Fibroblast of lung (primary cell): Measurements from ENCODE around the gene PGR. TPM values are rescaled to one million over a fixed set of nuclear protein-coding genes. Genes with fewer than 3 reads are reported as not detected.

Experiments used
- DNase-seq, 2 donors: peaks; one replicate each; pipeline versions ENCODE4 v3.0.0 to v3.0.0-alpha.2; 2010; ENCODE audit warnings: low read depth in 2 of 2
- H2AFZ ChIP-seq: 2 replicates; pipeline ENCODE4 v1.5.1; 2012; ENCODE audit warnings: low read length, control low read depth, inconsistent platforms
- H3K27ac ChIP-seq: 2 replicates; pipeline ENCODE4 v1.5.1; 2011; ENCODE audit warnings: low read length, control low read depth; ENCODE audit not compliant: insufficient read depth
- H3K27me3 ChIP-seq: 2 replicates; pipeline ENCODE4 v1.5.1; 2011; ENCODE audit warnings: mild to moderate bottlenecking, low read length; ENCODE audit not compliant: control insufficient read depth, insufficient read depth
- H3K36me3 ChIP-seq: 2 replicates; pipeline ENCODE4 v1.5.1; 2011; ENCODE audit warnings: low read length; ENCODE audit not compliant: control insufficient read depth, insufficient read depth
- H3K4me1 ChIP-seq: 2 replicates; pipeline ENCODE4 v1.5.1; 2011; ENCODE audit warnings: low read length; ENCODE audit not compliant: control insufficient read depth, insufficient read depth; ENCODE audit errors: extremely low read depth
- H3K4me2 ChIP-seq: 2 replicates; pipeline ENCODE4 v1.5.1; 2011; ENCODE audit warnings: low read length, control low read depth; ENCODE audit not compliant: insufficient read depth; ENCODE audit errors: extremely low read depth
- H3K4me3 ChIP-seq, 4 experiments: fragments of 200-600 bp in 1 of 4; sonication (generic) in 1 of 4; replicated peaks in 1 of 4; 2 replicates each; pipeline ENCODE4 v1.5.1; 2011 to 2016; ENCODE audit warnings: low read length in 4 of 4, low read depth in 3 of 4, mild to moderate bottlenecking in 3 of 4, control low read depth in 2 of 4, inconsistent platforms in 1 of 4, mixed read lengths in 1 of 4; ENCODE audit not compliant: insufficient read depth in 1 of 4; ENCODE audit errors: control extremely low read depth in 1 of 4
- H3K79me2 ChIP-seq: 2 replicates; pipeline ENCODE4 v1.5.1; 2012; ENCODE audit warnings: mild to moderate bottlenecking, low read length, inconsistent platforms; ENCODE audit not compliant: control insufficient read depth, insufficient read depth
- H3K9ac ChIP-seq: 2 replicates; pipeline ENCODE4 v1.5.1; 2011; ENCODE audit warnings: mild to moderate bottlenecking, low read length, control low read depth; ENCODE audit not compliant: insufficient read depth
- H3K9me3 ChIP-seq: 2 replicates; pipeline ENCODE4 v1.5.1; 2012; ENCODE audit warnings: low read depth, low read length; ENCODE audit not compliant: control insufficient read depth, insufficient read depth
- H4K20me1 ChIP-seq: 2 replicates; pipeline ENCODE4 v1.5.1; 2011; ENCODE audit warnings: low read length; ENCODE audit not compliant: control insufficient read depth, insufficient read depth; ENCODE audit errors: extremely low read depth
- CTCF ChIP-seq, 2 donors: IDR thresholded peaks in 1 of 2; conservative IDR thresholded peaks in 1 of 2; 1 replicate in 1 of 2; 2 replicates in 1 of 2; pipeline ENCODE4 v1.5.1; 2011 to 2012; ENCODE audit warnings: low read length in 2 of 2, control low read depth in 1 of 2, inconsistent platforms in 1 of 2, low read depth in 1 of 2, mild to moderate bottlenecking in 1 of 2
- EZH2 ChIP-seq: IDR thresholded peaks from 2 replicates; pipeline ENCODE4 v1.5.1; 2012; ENCODE audit warnings: low read length, control low read depth, mild to moderate bottlenecking; ENCODE audit errors: missing control alignments
- polyA plus RNA-seq, 2 donors: library from polyadenylated mRNA; depleted of rRNA in 1 of 2; stranded (reverse) in 1 of 2; unstranded in 1 of 2; fragments of >200 nt; gene quantifications; 2 replicates each; pipeline ENCODE4 v1.2.1, GENCODE V29; 2011 to 2012; ENCODE audit warnings: missing spikeins in 1 of 2
- total RNA-seq: library from RNA; depleted of rRNA; stranded (reverse); fragments of >200 nt; gene quantifications from 2 replicates; pipeline ENCODE4 v1.2.1, GENCODE V29; 2014

The PGR gene
- total and polyA plus RNA-seq, 2 donors (not counting 1 experiment from before 2014, with no cell fraction given), result 0.19 to 2.0 TPM

DNA sequence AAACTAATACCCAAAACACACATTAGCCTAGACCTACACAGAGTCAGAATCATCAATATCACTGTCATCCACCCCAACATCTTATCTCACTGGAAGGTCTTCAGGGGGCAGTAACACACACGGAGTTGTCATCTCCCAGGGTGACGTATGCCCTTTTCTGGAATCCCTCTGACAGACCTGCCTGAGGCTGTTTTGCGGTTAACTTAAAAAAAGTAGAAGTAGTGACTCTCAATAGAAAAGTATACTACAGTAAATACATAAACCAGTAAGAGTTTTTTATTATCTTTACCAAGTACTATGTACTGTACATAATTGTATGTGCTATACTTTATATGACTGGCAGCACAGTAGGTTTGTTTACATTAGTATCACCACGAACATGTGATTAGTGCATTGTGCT, 80.5 kb downstream of the PGR start:
- Histone ChIP-seq H3K4me3 (no peak overlapping the region), H3K79me2 (no peaks in the 10 kb centered on the region), H3K27ac (no peak overlapping the region), H3K9ac (no peak overlapping the region), H3K9me3 (no peaks in the 10 kb centered on the region), H3K4me2 (no peak overlapping the region), H3K4me1 (no peaks in the 10 kb centered on the region), H4K20me1 (no peaks in the 10 kb centered on the region), H3K36me3 (no peaks in the 10 kb centered on the region), H2AFZ (no peak overlapping the region), H3K27me3 (no peaks in the 10 kb centered on the region)
- no peak for DNase-seq
- no peak for TF ChIP-seq EZH2
- TF ChIP-seq CTCF (conservative IDR thresholded peaks at IDR 0.05 in 1 of 2, IDR thresholded peaks at IDR 0.05 in 1 of 2; ENCODE audit: low read depth in 1 of 2, low read length in 2 of 2), result no peak

DNA sequence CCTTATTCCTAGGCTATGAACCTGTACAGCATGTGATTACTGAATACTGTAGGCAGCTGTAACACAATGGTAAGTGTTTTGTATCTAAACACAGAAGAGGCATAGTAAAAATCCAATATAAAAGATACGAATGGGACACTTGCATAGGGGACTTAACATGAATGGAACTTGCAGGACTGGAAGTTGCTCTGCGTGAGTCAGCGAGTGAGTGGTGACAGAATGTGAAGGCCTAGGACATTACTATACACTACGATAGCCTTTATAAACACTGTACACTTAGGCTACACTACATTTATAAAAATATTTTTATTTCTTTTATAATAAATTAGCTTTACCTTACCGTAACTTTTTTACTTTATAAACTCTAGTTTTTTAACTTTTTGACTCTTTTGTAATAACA, 81.1 kb downstream of the PGR start:
- TF ChIP-seq EZH2 (no peak), CTCF (conservative IDR thresholded peaks at IDR 0.05 in 1 of 2, IDR thresholded peaks at IDR 0.05 in 1 of 2; ENCODE audit: low read depth in 1 of 2, low read length in 2 of 2) (no peak)

GRCh38 chr11:101046947-101047346, 82.7 kb downstream of the PGR start:
- H3K27me3 ChIP-seq, result no peaks in the 10 kb centered on the region
- no peak overlapping the region for H3K4me3 ChIP-seq
- H3K9me3 ChIP-seq, result no peaks in the 10 kb centered on the region
- no peaks in the 10 kb centered on the region for H3K36me3 ChIP-seq
- no peak overlapping the region for H3K4me2 ChIP-seq
- H3K9ac ChIP-seq, result no peak overlapping the region
- H4K20me1 ChIP-seq, result no peaks in the 10 kb centered on the region
- H3K79me2 ChIP-seq, result no peaks in the 10 kb centered on the region
- no peak overlapping the region for H3K27ac ChIP-seq
- TF ChIP-seq EZH2, result no peak
- TF ChIP-seq CTCF (conservative IDR thresholded peaks at IDR 0.05 in 1 of 2, IDR thresholded peaks at IDR 0.05 in 1 of 2; ENCODE audit: low read depth in 1 of 2, low read length in 2 of 2), result no peak
- H2AFZ ChIP-seq, result no peak overlapping the region
- no peak for DNase-seq
- no peaks in the 10 kb centered on the region for H3K4me1 ChIP-seq

More for the DNA sequence above, 81.1 kb downstream of the PGR start:
- Histone ChIP-seq H3K27me3 (no peaks in the 10 kb centered on the region), H3K4me2 (no peak overlapping the region), H3K27ac (no peak overlapping the region), H3K4me1 (no peaks in the 10 kb centered on the region), H3K79me2 (no peaks in the 10 kb centered on the region), H3K4me3 (no peak overlapping the region), H3K36me3 (no peaks in the 10 kb centered on the region), H2AFZ (no peak overlapping the region), H3K9me3 (no peaks in the 10 kb centered on the region), H4K20me1 (no peaks in the 10 kb centered on the region), H3K9ac (no peak overlapping the region)
- no peak for DNase-seq
